ENCODE measurements around the gene GLTP. TPM values are rescaled to one million over a fixed set of nuclear protein-coding genes. Genes with fewer than 3 reads are reported as not detected.

Gene GLTP
- polyA plus RNA-seq, 4 donors: 35.4 to 45.4 (median 37.7) TPM

DNA sequence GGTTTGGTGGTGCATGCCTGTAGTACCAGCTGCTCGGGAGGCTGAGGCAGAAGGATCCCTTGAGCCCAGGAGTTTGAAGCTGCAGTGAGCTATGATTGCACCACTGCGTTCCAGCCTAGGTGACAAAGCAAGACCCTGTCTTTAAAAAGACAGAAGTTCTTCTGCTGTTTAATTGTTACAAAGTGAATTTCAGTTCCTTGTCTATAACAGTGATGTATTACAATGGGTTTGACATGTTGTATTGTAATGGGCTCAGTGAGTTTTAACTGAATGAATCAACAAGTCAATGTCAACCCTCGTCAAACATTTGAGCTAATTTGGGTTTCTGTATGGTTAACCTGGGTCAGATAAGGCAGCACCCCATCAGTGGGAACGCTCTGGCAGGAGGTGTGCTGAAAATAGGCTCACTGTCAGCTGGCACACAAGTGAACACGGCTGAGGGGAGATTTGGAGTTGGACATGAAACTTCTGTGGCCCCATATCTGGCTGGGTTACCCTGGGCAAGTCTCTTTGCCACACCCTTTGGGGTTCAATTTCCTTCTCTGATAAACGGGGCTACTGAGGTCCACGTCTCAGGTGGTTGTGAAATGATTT lies 33.1 kb downstream of the GLTP start:
- no peak for DNase-seq (ENCODE audit: low read depth in 4 of 4, low spot score in 3 of 4)

DNA sequence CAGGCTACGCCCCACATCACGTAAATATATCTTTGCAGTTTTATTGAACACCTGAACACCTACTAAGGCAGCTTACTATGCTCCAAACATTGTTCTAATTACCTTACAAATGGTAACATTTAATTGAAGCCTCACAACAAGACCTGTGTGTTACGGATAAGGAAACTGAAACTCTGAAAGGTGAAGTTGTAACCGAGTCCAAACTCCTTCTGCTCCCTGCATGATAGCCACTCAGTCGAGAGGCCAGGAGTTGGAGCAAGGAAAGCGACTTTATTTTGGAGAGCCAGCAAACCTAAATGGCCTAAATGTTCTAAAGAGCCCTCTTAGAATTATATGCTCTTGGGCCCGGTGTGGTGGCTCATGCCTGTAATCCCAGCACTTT lies 34.5 kb downstream of the GLTP start:
- no peak for DNase-seq (ENCODE audit: low read depth in 4 of 4, low spot score in 3 of 4)

DNA sequence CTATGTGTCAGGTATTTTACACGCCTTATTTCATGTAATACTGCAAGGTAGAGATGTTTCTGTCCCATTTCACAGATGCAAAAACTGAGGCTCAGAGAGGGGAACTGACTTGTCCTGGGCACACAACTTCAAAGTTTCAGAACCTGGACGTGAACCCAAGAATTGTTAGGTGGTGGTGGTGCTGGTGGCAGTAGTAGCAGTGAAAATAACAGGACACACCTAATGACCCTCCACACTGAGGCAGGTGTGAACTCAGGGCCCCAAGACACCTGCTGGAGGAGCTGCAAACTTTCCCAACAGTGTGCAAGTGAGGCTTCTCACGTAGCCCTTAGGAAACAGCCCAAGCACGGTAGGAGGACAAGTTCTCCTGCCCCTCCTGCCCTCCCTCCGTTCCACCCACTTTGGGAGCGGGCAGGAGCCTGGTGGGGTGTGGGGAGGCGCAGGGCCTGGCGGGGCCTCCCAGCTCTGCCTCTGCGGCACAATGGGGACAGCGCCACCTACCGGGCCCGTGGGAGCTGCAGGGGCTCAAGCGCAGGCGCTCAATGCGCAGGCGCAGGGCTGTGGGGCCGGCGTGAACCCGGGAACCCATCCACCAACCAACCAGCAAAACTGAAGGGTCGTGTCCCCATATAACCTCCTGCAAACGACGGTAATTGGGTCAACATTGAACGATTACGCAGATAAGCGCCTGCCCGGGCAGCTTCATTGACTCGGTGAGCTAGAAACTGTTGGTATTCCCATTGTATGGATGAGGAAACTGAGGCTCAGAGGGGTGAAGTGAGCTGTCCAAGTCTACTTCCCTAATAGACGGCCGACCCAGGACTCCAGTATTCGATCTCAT lies 35.1 kb downstream of the GLTP start:
- peak in 3 of 4 donors; percentile 60 to 82 (median 72) for DNase-seq (ENCODE audit: low read depth in 4 of 4, low spot score in 3 of 4)

DNA sequence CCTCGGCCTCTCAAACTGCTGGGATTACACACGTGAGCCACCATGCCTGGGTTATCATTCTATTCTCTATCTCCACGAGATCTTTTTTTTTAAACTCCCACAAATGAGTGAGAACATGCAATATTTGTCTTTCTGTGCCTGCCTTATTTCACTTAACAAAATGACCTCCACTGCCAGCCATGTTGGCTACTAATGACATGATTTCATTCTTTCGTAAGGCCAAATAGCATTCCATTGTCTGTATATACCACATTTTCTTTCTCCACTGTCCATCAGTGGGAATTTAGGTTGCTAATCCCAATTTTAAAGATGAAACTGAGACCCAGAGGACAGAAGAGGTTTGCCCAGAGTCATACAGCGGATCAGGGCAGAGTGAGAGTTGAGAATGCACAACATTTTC lies 36.2 kb downstream of the GLTP start:
- no peak for DNase-seq (ENCODE audit: low read depth in 4 of 4, low spot score in 3 of 4)

DNA sequence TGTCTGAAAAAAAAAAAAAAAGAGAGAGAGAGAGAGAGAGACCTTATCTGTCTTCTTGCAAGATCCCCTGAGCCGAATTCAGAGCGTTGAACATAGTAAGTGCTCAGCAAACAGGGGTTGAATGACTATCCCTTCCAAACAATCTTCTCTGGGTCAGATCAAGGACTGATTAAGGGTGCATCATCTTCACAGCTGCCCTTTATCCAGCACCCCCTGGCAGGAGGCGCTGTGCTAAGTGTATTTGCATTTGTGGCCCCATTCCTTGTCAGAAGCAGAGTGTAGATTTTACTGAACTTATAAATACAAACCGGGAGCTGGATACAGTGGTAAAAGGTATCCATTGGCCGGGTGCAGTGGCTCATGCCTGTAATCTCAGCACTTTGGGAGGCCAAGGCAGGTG lies 38.3 kb downstream of the GLTP start:
- DNase-seq (ENCODE audit: low read depth in 4 of 4, low spot score in 3 of 4): no peak

DNA sequence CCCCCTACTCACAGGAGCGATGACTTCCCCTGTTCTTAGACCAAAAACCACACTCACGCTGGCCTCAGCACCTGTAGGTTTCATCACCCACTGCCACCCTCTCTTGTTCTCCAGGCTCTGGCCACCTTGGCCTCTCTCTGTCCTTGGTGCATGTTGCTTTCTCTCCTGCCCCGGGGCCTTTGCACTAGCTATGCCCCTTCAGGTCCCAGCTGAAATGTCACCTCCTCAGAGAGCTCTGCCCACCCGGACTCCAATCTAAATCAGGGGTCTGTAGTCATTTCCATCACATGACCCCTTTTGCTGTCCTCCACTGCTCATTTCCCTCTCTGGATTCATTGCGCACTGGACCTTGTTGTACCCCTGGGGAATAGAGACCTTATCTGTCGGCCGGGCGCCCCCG lies 39.0 kb downstream of the GLTP start:
- DNase-seq (ENCODE audit: low read depth in 4 of 4, low spot score in 3 of 4): no peak

DNA sequence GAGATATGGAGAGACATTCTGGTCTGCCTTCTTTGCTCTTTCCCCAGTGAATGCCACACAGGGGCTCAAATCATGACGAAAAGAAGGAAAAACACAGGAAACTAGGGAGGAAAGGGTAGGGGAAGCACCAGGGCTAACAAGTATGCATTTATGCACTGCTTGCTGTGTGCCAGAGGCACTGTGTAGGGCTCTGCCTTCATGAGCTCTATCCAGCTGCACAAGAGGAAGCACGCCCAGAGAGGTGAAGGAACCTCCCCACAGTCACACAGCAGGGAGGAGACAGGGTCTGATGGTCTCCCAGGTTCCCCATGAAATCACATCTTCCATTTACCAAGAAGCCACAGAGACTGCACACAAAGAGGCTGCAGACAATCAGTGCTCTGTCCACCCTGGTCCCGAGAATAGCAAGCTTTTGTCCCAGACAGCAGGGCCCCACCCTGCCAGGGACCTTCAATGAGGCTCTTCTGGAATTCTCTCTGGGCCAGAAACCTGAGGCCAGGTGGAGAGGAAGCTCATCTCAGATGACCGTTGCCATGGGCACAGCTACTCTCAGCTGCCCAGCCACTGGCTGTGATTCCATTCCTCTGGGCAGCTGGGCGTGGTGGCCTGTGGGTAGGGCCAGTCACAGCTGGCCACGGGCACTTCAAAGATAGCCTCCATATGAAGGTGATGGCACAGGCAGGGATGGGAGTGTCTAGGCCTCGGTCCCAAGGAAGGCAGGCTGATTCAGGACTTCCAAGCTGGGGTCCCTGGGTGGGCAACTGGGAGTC lies 39.9 kb downstream of the GLTP start:
- no peak for DNase-seq (ENCODE audit: low read depth in 4 of 4, low spot score in 3 of 4)

DNA sequence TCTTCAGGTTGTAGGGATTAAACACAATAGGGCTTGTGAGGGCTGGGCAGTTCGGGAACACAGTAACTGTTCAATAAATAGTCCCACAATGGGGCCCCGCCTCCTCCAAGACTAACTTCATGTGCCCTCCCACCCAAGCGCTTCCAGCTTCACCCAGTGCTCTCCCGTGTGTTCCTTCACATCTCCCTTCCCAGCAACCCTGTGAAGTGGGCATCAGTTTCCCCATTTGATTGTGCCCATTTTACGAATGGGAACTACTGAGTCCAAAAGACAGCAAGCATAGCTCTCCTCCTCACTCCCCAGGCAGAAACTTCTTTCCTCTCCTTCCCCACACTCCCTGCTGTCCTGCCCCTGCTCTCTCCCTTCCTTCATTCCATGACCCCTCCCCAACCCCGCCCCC lies 40.9 kb downstream of the GLTP start:
- no peak for DNase-seq (ENCODE audit: low read depth in 4 of 4, low spot score in 3 of 4)

DNA sequence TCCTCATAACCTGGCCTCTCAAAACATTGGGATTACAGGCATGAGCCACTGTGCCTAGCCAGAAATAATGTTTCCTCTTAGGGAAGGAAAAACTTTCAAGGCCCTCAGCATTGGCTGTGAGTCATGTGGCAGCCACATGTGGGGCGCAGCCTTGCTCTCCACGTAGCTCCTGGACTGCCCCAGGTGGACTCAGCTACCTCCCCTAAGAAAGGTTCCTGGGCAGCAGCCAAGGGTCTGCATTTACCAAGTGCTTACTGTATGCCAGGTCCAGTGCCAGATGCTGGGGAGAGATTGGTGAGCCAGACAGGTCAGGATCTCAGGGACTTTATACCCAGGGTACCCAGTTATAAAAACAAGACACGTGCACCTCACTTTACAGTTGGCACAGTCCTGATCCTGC lies 43.4 kb downstream of the GLTP start:
- no peak for DNase-seq (ENCODE audit: low read depth in 4 of 4, low spot score in 3 of 4)

DNA sequence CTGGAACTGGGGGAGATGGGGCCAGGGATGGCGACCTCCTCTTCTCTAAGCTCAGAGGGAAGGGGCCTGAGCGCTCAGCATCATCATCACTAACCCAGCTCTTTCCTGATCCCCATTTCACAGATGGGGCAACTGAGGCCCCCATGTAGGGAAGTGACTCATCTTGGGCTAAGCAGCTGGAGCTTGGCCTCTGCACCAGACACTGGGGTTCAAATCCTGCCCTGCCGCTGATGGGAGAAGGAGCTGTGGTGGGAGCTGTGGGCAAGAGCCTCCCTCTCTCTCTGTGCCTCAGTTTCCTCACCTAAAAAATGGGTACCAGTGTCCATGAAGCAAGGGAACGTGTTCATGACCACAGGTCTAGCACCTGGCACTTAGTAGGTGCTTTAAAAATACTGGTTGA lies 44.5 kb downstream of the GLTP start:
- no peak for DNase-seq (ENCODE audit: low read depth in 4 of 4, low spot score in 3 of 4)

DNA sequence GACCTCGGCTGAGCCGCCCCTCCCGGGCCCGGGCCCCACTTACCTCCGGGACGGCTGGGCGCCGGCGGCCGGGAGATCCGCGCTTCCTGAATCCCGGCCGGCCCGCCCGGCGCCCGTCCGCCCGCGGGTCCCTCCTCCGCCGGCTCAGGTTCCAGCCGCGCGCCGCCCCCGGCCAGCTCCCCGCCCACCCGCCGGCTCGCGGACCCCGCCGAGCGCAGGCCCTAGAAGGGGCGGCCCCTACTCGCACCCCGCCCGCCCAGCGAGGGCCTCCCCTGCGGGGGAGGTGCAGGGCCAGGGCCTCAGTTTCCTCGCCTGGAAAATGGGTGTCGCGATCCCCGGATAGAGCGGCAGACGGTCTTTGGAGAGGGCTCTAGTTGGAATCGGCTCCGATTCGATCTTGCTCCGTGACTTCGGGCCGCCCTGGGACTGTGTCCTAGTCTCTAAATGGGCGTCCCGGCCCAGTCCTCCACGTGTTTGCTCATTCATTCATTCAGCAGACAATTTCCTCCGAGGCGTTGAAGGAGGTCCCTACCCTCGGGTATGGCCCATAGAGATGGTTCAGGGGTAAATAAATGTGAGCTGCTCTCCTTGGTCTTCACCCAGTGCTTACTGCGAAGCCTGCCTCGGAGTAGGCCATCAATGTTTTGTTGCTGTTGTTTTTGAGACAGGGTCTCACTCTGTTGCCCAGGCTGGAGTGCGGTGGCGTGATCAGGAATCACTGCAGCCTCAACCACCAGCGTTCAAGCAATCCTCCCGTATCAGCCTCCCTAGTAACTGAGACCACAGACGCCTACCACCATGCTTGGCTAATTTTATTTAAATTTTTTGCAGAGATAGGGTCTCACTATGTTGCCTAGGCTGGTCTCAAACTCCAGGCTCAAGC lies 46.8 kb downstream of the GLTP start, which contains the start of gene TRPV4:
Gene TRPV4, minus strand, starts transcription at position 92 of the 883 bp plus-strand sequence. CDS start 18,602 bp downstream, outside the sequence.
- peak in 1 of 4 donors; percentile 41 for DNase-seq (ENCODE audit: low read depth in 4 of 4, low spot score in 3 of 4)

DNA sequence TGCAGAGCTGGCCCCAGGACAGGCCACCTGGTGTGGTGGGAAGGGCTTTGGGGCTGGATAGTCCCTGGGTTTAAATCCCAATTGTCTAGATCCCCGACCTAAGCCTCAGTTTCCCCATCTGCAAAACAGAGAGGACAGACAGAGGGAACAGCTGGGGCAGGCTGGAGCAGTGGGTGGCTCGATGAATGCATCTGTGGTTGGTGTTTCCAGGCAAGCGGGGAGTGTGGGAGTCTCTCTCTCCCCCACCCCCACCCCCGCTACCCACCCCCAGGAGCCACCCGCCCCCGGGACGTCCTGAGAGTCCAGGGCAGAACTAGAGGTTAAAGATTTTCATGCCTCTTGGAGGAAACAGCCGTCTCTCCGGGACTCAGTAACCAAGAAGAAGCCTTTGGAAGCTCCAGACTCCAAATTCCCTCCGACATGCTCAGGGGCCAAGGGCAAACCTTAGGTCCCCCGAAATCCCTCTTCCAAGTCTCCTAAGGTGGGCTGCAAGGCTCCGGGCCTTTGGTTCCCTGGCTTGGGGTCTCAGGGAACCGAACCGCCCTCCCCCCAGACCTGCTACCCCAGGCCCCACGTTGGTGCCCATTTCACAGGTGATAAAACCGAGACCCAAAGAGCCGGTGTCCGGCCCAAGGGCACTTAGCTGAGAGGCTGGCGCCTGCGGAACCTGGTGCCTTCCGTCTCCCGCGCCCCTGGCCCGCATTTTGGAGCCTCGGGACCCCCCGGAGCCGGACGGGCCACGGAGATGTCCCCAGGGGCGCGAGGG lies 47.6 kb downstream of the GLTP start:
- DNase-seq (ENCODE audit: low read depth in 4 of 4, low spot score in 3 of 4): no peak

DNA sequence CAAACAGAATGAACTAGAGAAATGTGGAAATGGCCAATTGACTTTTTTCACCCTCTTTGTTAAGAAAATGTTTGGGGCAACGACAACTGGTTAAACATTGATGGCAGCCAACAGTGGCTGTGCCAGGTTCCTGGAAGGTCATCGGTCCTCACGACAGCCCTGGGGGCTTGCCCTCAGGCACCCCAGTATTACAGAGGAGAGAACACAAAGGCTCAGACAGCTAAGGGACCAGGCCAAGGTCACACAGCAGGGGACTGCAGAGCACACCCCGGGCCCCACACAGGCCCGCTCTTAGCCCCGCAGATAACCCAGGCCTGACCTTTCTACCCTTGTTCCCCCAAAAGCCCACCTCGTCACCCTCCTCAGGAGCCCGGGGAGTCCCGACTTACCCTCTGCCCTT lies 48.4 kb downstream of the GLTP start:
- no peak for DNase-seq (ENCODE audit: low read depth in 4 of 4, low spot score in 3 of 4)

DNA sequence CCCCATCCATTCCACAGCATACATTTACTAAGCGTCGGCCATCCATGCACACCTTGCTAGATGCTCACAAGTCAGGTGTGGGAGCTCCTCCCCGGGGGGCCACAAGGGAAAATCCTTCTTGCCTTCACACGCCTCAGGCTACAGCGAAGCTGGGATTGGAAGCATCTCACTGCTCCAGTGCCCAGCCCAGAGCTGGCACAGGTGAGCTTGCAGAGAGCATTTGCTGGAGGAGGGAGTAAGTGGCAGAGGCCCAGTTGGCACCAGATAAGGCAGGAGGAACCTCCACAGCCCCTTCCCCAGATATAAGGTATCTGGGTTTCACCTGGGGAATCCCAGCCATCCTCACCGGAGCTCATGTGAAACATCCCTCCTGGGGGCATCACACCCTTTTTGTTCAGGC lies 49.0 kb downstream of the GLTP start:
- DNase-seq (ENCODE audit: low read depth in 4 of 4, low spot score in 3 of 4): no peak

DNA sequence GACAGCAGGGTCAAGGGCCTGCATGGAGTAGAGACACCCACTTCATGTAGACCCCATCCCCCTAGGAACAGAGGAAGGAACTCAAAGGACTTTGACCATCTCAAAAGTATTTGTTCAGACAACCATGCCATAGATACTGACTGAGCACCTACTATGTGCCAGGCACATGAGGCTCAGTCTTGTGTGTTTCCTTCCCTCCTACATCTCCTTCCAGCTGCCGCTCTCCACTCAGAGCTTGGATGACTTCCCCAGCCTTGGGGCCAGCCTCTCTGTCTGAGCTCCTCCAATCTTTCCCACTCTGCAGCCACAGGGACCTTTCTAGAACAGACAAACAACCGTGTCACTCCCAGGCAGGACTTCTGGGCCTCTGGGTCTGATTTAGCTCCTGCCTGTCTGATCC lies 49.6 kb downstream of the GLTP start:
- no peak for DNase-seq (ENCODE audit: low read depth in 4 of 4, low spot score in 3 of 4)

DNA sequence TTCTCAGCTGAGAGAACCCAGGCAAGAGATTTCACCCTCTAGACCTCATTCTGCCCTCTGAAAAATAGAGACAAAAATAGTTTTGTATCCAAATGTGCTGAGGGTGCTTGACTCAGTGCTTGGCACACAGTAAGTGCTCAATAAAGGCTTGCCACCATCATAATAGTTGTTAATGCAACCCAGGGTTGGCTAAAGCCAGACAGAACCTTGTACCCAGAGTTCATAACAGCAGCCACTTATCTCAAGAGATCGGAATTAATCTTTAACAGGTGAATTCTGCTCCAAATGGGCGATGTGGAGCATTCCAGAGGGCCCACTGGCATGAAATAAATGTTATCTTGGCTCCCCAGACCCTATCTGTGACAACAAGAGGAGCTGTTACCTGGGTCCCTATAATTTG lies 50.1 kb downstream of the GLTP start:
- no peak for DNase-seq (ENCODE audit: low read depth in 4 of 4, low spot score in 3 of 4)

DNA sequence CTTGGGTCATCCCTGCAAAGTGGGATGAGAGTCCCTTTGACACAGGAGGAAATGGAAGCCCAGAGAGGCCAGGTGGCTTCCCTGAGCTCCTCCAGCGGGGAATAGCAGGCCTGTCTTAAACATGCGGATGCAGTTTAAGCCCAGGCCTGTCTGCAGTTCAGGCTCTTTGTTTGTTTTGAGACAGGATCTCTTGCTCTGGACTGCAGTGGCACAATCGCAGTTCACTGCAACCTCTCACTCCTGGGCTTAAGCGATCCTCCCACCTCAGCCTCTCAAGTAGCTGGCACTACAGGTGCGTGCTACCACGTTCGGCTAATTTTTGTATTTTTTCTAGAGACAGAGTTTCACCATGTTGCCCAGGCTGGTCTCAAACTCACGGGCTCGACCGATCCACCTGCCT lies 50.7 kb downstream of the GLTP start:
- DNase-seq (ENCODE audit: low read depth in 4 of 4, low spot score in 3 of 4): no peak

DNA sequence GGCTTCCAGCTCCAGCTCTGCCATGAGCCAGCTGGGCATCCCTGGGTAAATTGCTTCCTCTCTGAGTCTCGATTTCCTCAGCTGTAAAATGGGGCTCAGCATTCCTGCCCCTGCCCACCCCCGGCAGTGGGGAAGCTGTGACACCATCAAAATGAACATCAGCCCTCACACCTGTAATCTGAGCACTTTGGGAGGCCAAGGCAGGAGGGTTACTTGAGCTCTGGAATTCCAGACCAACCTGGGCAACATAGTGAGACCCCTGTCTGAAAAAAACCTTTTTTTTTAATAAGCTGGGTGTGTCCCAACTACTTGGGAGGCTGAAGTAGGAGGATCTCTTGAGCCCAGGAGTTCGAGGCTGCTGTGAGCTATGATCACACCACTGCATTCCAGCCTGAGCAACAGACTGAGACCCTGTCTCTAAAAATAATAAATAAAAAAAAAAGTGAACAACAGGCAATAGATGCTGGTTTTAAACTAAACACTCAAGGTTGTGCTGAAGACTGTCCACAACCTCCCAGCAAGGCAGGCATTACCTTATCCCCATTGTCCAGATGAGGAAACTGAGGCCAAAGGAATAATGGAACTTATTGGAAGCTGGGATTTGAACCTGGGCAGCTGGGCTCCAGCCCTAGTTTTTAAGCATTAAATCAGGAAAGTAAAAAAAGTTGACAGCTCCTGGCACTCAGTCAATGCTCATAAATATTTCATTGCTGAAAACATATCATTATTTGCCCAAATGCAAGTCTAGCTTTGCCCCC lies 51.4 kb downstream of the GLTP start:
- DNase-seq (ENCODE audit: low read depth in 4 of 4, low spot score in 3 of 4): no peak
